Putamen (tissue), 1 donor: Measurements from ENCODE around the gene GASK1A.

Experiments
- DNase-seq: peaks from one replicate; pipeline ENCODE4 v3.0.0-alpha.2; 2016; ENCODE audit warnings: low spot score

Gene GASK1A

DNA sequence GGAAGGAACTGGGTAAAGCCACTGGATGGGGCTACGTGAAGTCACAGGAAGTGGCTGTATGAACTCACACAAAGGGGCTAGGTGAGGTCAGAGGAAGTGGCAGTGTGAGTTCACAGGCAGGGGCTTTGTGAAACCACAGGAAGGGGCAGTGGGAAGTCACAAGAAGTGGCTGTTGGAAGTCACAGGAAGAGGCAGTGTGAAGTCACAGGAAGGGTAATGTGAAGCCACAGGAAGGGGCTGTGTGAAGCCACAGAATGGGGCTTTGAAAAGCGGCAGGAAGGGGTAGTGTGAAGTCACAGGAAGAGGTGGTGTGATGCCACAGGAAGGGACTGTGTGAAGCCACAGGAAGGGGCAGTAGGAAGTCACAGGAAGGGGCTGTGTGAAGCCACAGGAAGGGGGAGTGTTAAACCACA lies 34.6 kb downstream of the GASK1A start:
- no peak for DNase-seq

DNA sequence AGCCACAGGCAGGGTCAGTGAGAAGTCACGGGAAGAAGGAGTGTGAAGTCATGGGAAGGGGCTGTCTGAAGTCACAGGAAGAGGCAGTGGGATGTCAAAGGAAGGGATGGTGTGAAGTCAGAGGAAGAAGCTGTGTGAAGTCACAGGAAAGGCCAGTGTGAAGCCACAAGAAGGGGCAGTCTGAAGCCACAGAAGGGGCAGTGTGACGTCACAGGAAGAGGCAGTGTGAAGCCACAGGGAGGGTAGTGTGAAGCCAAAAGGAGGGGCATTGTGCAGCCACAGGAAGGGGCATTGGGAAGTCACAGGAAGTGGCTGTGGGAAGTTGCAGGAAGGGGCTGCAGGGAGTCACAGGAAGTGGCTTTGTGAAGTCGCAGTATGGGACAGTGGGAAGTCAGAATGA lies 35.1 kb downstream of the GASK1A start:
- DNase-seq = no peak

- DNase-seq = no peak
Observed at GRCh38 chr3:43014956-43015355, 35.8 kb downstream of the GASK1A start.

DNA sequence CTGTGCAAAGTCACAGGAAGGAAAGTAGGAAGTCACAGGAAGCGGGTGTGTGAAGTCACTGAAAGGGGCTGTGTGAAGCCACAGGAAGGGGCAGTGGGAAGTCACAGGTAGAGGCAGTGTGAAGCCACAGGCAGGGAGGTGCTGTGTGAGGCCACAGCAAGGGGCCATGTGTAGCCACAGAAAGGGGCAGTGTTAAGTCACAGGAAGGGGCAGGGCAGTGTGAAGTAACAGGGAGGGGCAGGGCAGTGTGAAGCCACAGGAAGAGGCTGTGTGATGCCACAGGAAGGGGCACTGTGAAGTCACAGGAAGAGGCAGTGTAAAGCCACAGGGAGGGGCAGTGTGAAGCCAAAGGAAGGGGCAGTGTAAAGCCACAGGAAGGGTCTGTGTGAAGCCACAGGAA lies 36.5 kb downstream of the GASK1A start:
- DNase-seq = no peak

DNA sequence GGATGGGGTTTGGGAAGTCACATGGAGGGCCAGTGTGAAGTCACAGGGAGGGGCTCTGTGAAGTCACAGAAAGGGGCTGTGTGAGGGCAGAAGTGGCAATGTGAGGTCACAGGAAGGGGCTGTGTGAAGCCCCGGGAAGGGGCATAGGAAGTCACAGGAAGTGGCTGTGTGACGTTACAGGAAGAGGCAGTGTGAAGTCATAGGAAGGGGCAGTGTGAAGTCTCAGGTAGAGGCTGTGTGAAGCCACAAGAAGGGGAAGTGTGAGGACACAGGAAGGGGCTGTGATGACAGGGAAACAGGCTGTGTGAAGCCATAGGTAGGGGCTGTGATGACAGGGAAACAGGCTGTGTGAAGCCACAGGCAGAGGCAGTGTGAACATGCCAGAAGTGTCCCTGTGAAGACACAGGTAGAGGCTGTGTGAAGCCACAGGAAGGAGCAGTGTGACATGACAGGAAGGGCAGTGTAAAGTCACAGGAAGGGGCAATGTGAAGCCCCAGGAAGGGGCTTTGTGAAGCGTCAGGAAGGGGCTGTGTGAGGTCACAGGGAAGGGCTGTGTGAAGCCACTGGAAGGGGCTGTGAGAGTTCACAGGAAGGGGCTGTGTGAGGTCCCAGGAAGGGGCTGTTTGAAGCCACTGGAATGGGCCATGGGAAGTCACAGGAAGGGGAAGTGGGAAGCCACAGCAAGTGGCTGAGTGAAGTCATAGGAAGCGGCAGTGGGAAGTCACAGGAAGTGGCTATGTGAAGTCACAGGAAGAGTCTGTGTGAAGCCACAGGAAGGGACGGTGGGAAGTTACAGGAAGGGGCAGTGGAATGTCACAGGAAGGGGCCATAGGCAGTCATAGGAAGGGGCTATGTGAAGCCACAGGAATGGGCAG lies 37.1 kb downstream of the GASK1A start:
- no peak for DNase-seq

DNA sequence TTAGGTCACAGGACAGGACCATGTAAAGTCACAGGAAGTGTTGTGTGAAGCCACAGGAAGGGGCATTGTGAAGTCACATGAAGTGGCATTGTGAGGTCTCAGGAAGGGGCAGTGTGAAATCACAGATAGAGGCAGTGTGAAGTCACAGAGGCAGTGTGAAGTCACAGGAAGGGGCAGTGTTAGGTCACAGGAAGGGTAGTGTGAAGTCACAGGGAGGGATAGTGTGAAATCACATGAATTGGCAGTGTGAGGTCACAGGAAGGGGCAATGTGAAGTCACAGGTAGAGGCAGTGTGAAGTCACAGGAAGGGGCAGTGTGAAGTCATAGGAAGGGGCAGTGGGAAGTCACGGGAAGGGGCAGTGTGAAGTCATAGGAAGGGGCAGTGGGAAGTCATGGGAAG lies 37.9 kb downstream of the GASK1A start:
- no peak for DNase-seq

DNA sequence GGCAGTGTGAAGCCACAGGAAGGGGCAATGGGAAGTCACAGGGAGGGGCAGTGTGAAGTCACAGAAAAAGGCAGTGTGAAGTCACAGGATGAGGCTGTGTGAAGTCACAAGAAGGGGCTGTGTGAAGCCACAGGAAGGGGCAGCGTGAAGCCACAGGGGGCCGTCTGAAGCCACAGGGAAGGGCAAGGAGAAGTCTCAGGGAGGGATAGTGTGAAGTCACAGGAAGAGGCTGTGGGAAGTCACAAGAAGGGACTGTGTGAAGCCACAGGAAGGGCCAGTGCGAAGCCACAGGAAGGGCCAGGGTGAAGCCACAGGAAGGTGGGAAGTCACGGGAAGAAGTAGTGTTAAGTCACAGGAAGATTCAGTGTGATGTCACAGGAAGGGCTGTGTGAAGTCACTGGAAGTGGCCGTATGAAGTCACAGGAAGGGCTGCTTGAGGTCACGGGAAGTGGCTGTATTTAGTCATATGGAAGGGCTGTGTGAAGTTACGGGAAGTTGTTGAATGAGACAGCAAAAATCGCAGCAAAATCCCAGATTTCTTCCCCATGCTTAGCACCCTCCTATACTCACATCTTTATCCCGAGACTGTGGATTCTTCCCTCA lies 38.6 kb downstream of the GASK1A start:
- no peak for DNase-seq

- no peak for DNase-seq
Observed at GRCh38 chr3:43018246-43018645, 39.1 kb downstream of the GASK1A start.

- no peak for DNase-seq
Observed at GRCh38 chr3:43019006-43019809, 40.1 kb downstream of the GASK1A start.

DNA sequence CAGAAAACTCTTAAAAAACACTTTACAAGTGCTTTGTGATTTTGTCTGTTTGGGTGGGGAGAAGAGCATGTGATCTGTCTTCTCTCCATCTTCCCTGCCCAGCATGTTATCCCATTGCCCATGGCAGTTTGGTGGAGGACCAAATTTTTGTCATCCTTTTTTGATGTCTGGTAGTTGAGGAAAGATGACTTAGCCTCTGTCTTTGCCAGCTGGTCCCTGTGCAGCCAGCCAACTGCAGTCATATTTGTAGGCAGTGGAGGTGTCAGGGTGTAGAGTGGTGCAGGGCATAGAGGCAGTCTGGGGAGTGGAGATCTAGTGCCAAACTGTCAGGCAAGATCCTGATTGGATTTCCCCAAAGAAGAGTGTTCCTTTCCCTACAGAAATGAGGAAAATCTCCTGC lies 40.7 kb downstream of the GASK1A start:
- DNase-seq = no peak

DNA sequence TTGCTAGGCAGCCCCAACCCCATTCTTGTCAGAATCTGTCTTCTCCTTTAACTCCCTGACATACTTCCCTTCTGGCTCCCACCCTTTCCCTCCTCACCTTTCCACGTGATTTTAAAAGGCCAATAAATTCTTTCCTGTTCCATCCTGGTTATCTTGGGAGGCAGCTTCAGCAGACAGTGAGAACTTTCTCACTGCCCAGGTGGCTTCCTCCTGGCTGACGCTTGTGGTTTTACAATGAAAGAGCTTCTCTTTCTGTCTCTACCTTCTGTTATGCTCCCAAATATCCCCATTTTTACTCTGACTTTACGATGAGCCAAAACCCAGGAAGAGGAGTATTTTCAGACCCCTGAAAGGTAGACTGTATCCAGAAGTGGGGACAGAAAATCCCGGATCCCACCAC lies 42.1 kb downstream of the GASK1A start:
- no peak for DNase-seq

GRCh38 chr3:43022121-43022520 lies 43.0 kb downstream of the GASK1A start:
- DNase-seq = no peak

DNA sequence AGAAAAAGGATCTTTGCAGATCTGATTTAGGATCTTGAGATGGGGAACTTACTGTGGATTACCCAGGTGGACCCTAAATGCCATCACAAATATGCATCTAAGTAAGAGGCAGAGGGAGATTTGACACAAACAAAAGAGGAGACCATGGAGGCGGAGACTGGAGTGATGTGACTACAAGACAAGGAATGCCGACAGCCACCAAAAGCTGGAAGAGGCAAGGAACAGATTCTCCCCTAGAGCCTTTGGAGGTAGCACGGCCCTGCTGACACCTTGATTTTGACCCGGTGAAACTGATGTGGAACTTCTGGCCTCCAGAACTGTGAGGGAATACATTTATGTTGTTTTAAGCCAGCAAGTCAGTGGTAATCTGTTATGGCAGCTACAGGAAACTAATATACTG lies 44.0 kb downstream of the GASK1A start:
- no peak for DNase-seq

DNA sequence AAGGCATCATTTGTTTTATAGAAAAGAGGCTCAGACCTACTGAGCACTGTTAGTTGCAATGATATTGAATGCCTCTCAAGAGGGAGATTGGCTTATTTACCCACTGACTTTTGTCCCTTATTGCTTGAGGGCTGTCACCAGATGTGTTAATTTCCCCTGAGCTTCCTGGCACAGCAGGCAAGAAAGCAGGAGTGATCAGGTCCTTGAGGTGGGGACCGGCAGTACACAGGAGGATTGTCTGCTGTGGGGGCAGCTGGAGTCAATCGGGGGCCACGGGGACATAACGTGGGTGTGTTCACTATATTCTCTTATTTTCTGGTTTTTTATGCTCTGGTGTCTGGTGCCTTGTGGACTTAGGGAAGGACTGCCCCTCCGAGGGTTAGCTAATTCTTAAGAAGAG lies 44.6 kb downstream of the GASK1A start:
- DNase-seq = no peak

DNA sequence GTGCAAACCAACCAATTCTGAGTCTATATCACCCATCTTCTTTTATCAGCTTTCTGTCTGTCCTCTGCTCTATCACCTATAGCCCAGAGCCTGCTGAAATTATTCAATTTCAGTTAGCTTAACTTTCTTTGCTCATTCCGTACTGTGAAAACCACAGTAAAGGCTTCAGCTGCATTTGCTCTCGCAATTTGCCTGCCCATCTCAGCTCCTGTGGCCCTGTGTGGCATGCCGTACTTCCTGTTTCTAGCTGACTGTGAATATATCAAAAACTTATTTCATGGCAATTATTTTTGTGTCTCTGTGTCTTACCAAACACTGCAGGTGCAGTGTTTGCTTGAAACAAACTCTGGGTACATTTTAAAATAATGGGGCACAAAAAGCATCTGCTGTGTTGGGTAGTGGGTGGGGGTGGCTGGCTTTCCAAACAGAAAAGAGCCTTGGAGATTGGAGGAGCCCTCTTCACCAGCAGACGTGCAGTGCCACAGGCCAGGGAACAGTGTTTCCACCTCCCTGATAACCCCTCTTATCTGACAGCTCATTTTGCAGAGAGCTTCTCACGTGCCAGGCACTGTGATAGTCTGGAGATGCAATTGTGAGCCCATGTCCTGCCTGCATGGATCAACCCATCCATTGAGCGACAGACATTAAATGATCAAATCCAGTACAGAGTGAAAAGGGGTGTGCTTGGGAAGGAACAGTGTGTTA lies 45.2 kb downstream of the GASK1A start:
- no peak for DNase-seq

GRCh38 chr3:43025423-43025822 lies 46.3 kb downstream of the GASK1A start:
- no peak for DNase-seq

DNA sequence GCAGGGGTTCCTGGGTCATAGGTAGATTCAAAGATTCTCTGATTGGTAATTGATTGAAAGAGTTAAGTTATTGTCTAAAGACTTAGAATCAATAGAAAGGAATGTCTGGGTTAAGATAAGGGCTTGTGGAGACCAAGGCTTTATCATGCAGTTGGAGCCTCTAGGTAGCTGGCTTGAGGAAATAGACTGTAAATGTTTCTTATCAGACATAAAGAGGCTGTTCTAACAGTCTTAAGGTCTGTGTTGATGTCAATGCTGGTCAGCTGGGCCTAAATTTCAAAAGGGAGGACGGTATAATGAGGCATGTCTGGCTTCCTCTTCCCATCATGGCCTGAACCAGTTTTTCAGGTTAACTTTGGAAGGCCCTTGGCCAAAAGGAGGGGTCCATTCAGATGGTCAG lies 48.9 kb downstream of the GASK1A start:
- DNase-seq = no peak

- DNase-seq = no peak
Observed at GRCh38 chr3:43028678-43029490, 49.8 kb downstream of the GASK1A start.

- no peak for DNase-seq
Observed at GRCh38 chr3:43030162-43030935, 51.2 kb downstream of the GASK1A start.

- no peak for DNase-seq
Observed at GRCh38 chr3:43031485-43031884, 52.4 kb downstream of the GASK1A start.
